ENCODE results near the gene FRMD8. TPM values are rescaled to one million over a fixed set of nuclear protein-coding genes. Genes with fewer than 3 reads are reported as not detected.

The FRMD8 gene
- total RNA-seq, 2 donors from 2014 or later, result 36.1 to 106 TPM

GRCh38 chr11:65381716-65382032 lies 4.8 kb upstream of the FRMD8 start:
- Histone ChIP-seq H3K4me1 (replicated peaks) (peaks cover 4% of the 10 kb centered on the region), H3K9me3 (no peaks in the 10 kb centered on the region), H3K27me3 (replicated peaks; ENCODE audit: insufficient read depth) (no peaks in the 10 kb centered on the region), H3K4me3 (peak overlapping the region; percentile 22 to 26), H3K27ac (peak overlapping the region; percentile 95 to 98), H3K36me3 (no peaks in the 10 kb centered on the region)
- intact Hi-C loops (cut with DNase I), result loop anchor here (1.0 to 2.0 kb wide), 2 partner anchors 33 to 129 kb away; no protein-coding TSS in a partner anchor
- WGBS, result 2% methylated on average over 6 of the region's 6 CpGs
- DNase-seq (ENCODE audit: low spot score), result peak; percentile 80
- TF ChIP-seq POLR2A (IDR thresholded peaks at IDR 0.05) (peak; percentile 29), POLR2AphosphoS5 (IDR thresholded peaks at IDR 0.05) (no peak), CTCF (IDR thresholded peaks at IDR 0.05) (no peak)

GRCh38 chr11:65382033-65382803 lies 4.2 kb upstream of the FRMD8 start, which contains the start of gene SLC25A45:
SLC25A45 (minus strand) TSS chr11:65382646; CDS start chr11:65381951, 695 bp downstream.
- H3K4me1 ChIP-seq (replicated peaks), result peaks cover 4% of the 10 kb centered on the region
- peak within 1 kb of the TSS; percentile 95 to 98 for H3K27ac ChIP-seq
- DNase-seq (ENCODE audit: low spot score), result peak; percentile 94
- under 1% methylated on average over 18 of the region's 27 CpGs for WGBS
- no peaks in the 10 kb centered on the region for H3K36me3 ChIP-seq
- peak; percentile 49 for TF ChIP-seq POLR2A (IDR thresholded peaks at IDR 0.05)
- TF ChIP-seq CTCF (IDR thresholded peaks at IDR 0.05), result peak; percentile 72 to 99 (median 92)
- TF ChIP-seq POLR2AphosphoS5 (IDR thresholded peaks at IDR 0.05), result peak; percentile 93
- no peaks in the 10 kb centered on the region for H3K9me3 ChIP-seq
- H3K4me3 ChIP-seq, result peak within 1 kb of the TSS; percentile 22 to 26
- no peaks in the 10 kb centered on the region for H3K27me3 ChIP-seq (replicated peaks; ENCODE audit: insufficient read depth)
- intact Hi-C loops (cut with DNase I), result loop anchor here (1.0 to 2.0 kb wide), 2 partner anchors 33 to 128 kb away; no protein-coding TSS in a partner anchor

GRCh38 chr11:65382804-65383368 lies 3.6 kb upstream of the FRMD8 start:
- Histone ChIP-seq H3K27ac (peak overlapping the region; percentile 95 to 98), H3K27me3 (replicated peaks; ENCODE audit: insufficient read depth) (no peaks in the 10 kb centered on the region), H3K9me3 (no peaks in the 10 kb centered on the region), H3K4me3 (peak overlapping the region; percentile 22 to 26), H3K4me1 (replicated peaks) (peaks cover 9% of the 10 kb centered on the region), H3K36me3 (no peaks in the 10 kb centered on the region)
- intact Hi-C loops (cut with DNase I), result loop anchor here (1.0 to 2.0 kb wide), 2 partner anchors 32 to 127 kb away; no protein-coding TSS in a partner anchor
- 6% methylated on average over 12 of the region's 12 CpGs for WGBS
- no peak for TF ChIP-seq POLR2A (IDR thresholded peaks at IDR 0.05)
- no peak for TF ChIP-seq CTCF (IDR thresholded peaks at IDR 0.05)
- no peak for TF ChIP-seq POLR2AphosphoS5 (IDR thresholded peaks at IDR 0.05)
- DNase-seq (ENCODE audit: low spot score), result no peak

- H3K4me1 ChIP-seq (replicated peaks), result peaks cover 9% of the 10 kb centered on the region
- H3K4me3 ChIP-seq, result no peak overlapping the region
- 77% methylated on average over 6 of the region's 6 CpGs for WGBS
- no peaks in the 10 kb centered on the region for H3K27me3 ChIP-seq (replicated peaks; ENCODE audit: insufficient read depth)
- DNase-seq (ENCODE audit: low spot score), result no peak
- no peaks in the 10 kb centered on the region for H3K36me3 ChIP-seq
- intact Hi-C loops (cut with DNase I), result loop anchor here (2.0 kb wide), 1 partner anchor 31 kb away; no protein-coding TSS in a partner anchor
- no peak for TF ChIP-seq POLR2AphosphoS5 (IDR thresholded peaks at IDR 0.05)
- TF ChIP-seq CTCF (IDR thresholded peaks at IDR 0.05), result no peak
- peak overlapping the region; percentile 95 to 98 for H3K27ac ChIP-seq
- no peaks in the 10 kb centered on the region for H3K9me3 ChIP-seq
Observed at GRCh38 chr11:65383778-65384177, 2.7 kb upstream of the FRMD8 start.
